OCI-LY3 (cell line): ENCODE measurements around the gene NXN.
"Not testable (repeated sequence)": the region's sequence is repeated elsewhere in the genome, so short reads cannot be mapped to it uniquely, and the experiment has no call there.

Experiments used
- H2AFZ ChIP-seq: fragments of 200-600, 300-600 bp; shearing (Covaris generic); 2 replicates; pipeline ENCODE4 v1.6.0; 2014; ENCODE audit warnings: antibody characterized with exemption, low read depth, low read length
- H3K27ac ChIP-seq: fragments of 200-600, 300-600 bp; sonication (generic); 2 replicates; pipeline ENCODE4 v1.5.1; 2014; ENCODE audit warnings: mild to moderate bottlenecking, low read length, moderate library complexity, mixed read lengths
- H3K27me3 ChIP-seq: fragments of 200-600, 300-600 bp; sonication (generic); 2 replicates; pipeline ENCODE4 v1.6.1; 2014; ENCODE audit warnings: low read depth, low read length, mixed read lengths
- H3K36me3 ChIP-seq: fragments of 200-600, 300-600 bp; sonication (generic); replicated peaks from 2 replicates; pipeline ENCODE3; 2014; ENCODE audit warnings: low read depth, low read length, mixed read lengths
- H3K4me1 ChIP-seq: fragments of 300-600, 200-600 bp; sonication (generic); 2 replicates; pipeline ENCODE4 v1.6.1; 2014; ENCODE audit warnings: low read length, mixed read lengths
- H3K4me2 ChIP-seq: fragments of 200-600, 300-600 bp; sonication (generic); 2 replicates; pipeline ENCODE4 v1.6.1; 2014; ENCODE audit warnings: low read length, mixed read lengths
- H3K4me3 ChIP-seq: fragments of 300-600, 200-600 bp; sonication (generic); 2 replicates; pipeline ENCODE4 v1.5.1; 2014; ENCODE audit warnings: antibody characterized with exemption, mild to moderate bottlenecking, low read length, moderate library complexity
- H3K79me2 ChIP-seq: fragments of 300-600, 200-600 bp; shearing (Covaris generic); 2 replicates; pipeline ENCODE4 v1.6.1; 2014; ENCODE audit warnings: mild to moderate bottlenecking, low read length, mixed read lengths
- H3K9ac ChIP-seq: fragments of 300-600, 200-600 bp; shearing (Covaris generic); 2 replicates; pipeline ENCODE4 v1.6.0; 2014; ENCODE audit warnings: mild to moderate bottlenecking, low read length, moderate library complexity
- H3K9me3 ChIP-seq: fragments of 200-600, 300-600 bp; shearing (Covaris generic); 2 replicates; pipeline ENCODE4 v1.6.1; 2014; ENCODE audit warnings: low read length, mixed read lengths; ENCODE audit not compliant: insufficient read depth
- H4K20me1 ChIP-seq: fragments of 200-600, 300-600 bp; sonication (generic); 2 replicates; pipeline ENCODE4 v1.6.1; 2016; ENCODE audit warnings: low read length, mixed read lengths; ENCODE audit not compliant: insufficient read depth
- EZH2phosphoT487 ChIP-seq: fragments of 200-600 bp; shearing (Covaris generic); IDR thresholded peaks from 2 replicates; pipeline ENCODE4 v1.6.1; 2018; ENCODE audit warnings: antibody characterized with exemption, mixed run types, low read depth
- TF ChIP-seq, protein P1 (sequence below): fragments of 200-600, 300-600 bp; sonication (generic); IDR thresholded peaks from 2 replicates; pipeline ENCODE4 v1.5.1; 2014; ENCODE audit warnings: antibody characterized with exemption, low read length, low read depth

NXN gene

GRCh38 chr17:846901-847843, 132.4 kb downstream of the NXN start:
- no peaks in the 10 kb centered on the region for H3K79me2 ChIP-seq
- no peaks in the 10 kb centered on the region for H3K9me3 ChIP-seq
- no peaks in the 10 kb centered on the region for H3K4me1 ChIP-seq
- H3K9ac ChIP-seq: no peak overlapping the region
- no peak overlapping the region for H2AFZ ChIP-seq
- no peaks in the 10 kb centered on the region for H4K20me1 ChIP-seq
- no peaks in the 10 kb centered on the region for H3K27me3 ChIP-seq
- no peaks in the 10 kb centered on the region for H3K36me3 ChIP-seq
- no peak overlapping the region for H3K4me2 ChIP-seq
- no peak overlapping the region for H3K4me3 ChIP-seq
- no peak for TF ChIP-seq EZH2phosphoT487
- TF ChIP-seq, protein P1, sequence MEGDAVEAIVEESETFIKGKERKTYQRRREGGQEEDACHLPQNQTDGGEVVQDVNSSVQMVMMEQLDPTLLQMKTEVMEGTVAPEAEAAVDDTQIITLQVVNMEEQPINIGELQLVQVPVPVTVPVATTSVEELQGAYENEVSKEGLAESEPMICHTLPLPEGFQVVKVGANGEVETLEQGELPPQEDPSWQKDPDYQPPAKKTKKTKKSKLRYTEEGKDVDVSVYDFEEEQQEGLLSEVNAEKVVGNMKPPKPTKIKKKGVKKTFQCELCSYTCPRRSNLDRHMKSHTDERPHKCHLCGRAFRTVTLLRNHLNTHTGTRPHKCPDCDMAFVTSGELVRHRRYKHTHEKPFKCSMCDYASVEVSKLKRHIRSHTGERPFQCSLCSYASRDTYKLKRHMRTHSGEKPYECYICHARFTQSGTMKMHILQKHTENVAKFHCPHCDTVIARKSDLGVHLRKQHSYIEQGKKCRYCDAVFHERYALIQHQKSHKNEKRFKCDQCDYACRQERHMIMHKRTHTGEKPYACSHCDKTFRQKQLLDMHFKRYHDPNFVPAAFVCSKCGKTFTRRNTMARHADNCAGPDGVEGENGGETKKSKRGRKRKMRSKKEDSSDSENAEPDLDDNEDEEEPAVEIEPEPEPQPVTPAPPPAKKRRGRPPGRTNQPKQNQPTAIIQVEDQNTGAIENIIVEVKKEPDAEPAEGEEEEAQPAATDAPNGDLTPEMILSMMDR: no peak
- H3K27ac ChIP-seq: no peak overlapping the region

GRCh38 chr17:841313-841712, 138.3 kb downstream of the NXN start:
- Histone ChIP-seq H3K79me2 (no peaks in the 10 kb centered on the region), H4K20me1 (no peaks in the 10 kb centered on the region), H3K9ac (no peak overlapping the region), H3K9me3 (no peaks in the 10 kb centered on the region), H3K4me1 (no peaks in the 10 kb centered on the region), H3K4me3 (no peak overlapping the region), H3K27ac (no peak overlapping the region), H3K36me3 (no peaks in the 10 kb centered on the region), H3K4me2 (no peak overlapping the region), H3K27me3 (no peaks in the 10 kb centered on the region), H2AFZ (no peak overlapping the region)
- TF ChIP-seq EZH2phosphoT487: no peak
- TF ChIP-seq, protein P1: no peak

DNA sequence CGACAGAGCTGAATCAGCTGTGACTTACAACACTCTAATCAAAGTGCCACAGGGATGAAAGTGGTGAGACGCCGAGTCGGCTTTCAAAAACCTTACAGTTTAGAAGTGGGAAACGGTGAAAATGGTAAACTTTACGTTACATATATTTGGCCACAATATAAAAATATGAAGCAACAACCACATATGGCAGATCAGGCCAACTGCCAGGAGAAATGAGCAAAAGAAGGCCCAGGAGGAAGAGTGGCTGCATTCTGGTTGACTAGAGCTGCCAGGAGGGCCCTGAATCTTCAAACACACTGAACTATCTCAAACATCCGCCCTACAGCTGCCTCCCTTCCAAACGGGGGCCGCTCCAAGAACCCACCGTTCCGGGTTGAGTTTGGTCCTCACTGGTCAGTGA, 141.1 kb downstream of the NXN start:
- Histone ChIP-seq H3K4me3 (no peak overlapping the region), H3K36me3 (no peaks in the 10 kb centered on the region), H3K4me2 (no peak overlapping the region), H3K27ac (no peak overlapping the region), H3K27me3 (no peaks in the 10 kb centered on the region), H4K20me1 (no peaks in the 10 kb centered on the region), H3K79me2 (no peaks in the 10 kb centered on the region), H3K9ac (no peak overlapping the region), H3K9me3 (no peaks in the 10 kb centered on the region), H2AFZ (no peak overlapping the region), H3K4me1 (no peaks in the 10 kb centered on the region)
- TF ChIP-seq, protein P1: no peak
- no peak for TF ChIP-seq EZH2phosphoT487

DNA sequence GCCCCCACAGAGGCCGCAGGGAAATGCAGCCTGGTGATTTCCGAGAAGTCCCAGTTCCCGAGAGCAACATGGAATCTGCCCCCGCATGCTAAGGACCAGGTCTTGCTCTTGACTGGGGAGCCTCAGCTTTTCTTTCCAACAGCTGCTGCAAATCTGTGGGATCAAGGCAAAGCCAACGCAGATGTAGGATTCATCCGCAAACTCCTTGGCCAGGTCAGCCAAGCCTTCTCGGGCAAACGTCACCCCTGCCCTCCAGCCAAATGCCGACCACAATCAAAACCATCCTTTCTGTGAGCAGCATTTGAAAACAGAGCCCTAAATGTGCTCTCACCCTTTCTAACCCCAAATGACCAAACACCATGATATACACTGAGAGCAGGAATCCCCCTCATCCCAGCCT, 143.4 kb downstream of the NXN start:
- Histone ChIP-seq H3K79me2 (no peaks in the 10 kb centered on the region), H3K9ac (no peak overlapping the region), H4K20me1 (no peaks in the 10 kb centered on the region), H3K27ac (no peak overlapping the region), H3K4me1 (no peaks in the 10 kb centered on the region), H3K27me3 (no peaks in the 10 kb centered on the region), H3K9me3 (no peaks in the 10 kb centered on the region), H2AFZ (no peak overlapping the region), H3K36me3 (no peaks in the 10 kb centered on the region), H3K4me2 (no peak overlapping the region), H3K4me3 (no peak overlapping the region)
- TF ChIP-seq, protein P1: no peak
- no peak for TF ChIP-seq EZH2phosphoT487

GRCh38 chr17:835721-836120, 143.9 kb downstream of the NXN start:
- H3K9ac ChIP-seq, H3K9me3 ChIP-seq, H3K4me3 ChIP-seq, H3K36me3 ChIP-seq, H2AFZ ChIP-seq, H3K79me2 ChIP-seq, H3K27me3 ChIP-seq, H4K20me1 ChIP-seq, H3K4me2 ChIP-seq, H3K27ac ChIP-seq, H3K4me1 ChIP-seq: not testable (repeated sequence)
